ENCODE measurements around the gene PARD3B.

Gene PARD3B

DNA sequence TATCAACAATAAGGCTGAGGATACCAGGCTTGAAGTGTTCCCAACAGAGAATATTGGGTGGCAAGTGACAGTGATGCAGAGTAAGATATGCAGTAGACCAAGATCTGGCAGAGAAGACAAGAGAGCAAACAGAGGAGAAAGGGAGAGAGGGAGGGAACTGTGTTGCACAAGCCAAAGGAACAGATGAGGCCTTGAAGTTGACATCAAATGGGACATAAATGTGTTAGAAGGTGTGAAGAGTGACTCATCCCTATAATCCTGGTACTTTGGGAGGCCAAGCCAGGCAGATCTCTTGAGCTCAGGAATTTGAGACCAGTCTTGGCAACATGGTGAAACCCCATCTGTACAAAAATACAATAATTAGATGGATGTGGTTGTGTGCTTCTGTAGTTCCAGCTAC, 342.9 kb downstream of the PARD3B start:
- DNase-seq (ENCODE audit: insufficient read length, low spot score) (no peak), FAIRE-seq (no peak)
- TF ChIP-seq, protein P1, sequence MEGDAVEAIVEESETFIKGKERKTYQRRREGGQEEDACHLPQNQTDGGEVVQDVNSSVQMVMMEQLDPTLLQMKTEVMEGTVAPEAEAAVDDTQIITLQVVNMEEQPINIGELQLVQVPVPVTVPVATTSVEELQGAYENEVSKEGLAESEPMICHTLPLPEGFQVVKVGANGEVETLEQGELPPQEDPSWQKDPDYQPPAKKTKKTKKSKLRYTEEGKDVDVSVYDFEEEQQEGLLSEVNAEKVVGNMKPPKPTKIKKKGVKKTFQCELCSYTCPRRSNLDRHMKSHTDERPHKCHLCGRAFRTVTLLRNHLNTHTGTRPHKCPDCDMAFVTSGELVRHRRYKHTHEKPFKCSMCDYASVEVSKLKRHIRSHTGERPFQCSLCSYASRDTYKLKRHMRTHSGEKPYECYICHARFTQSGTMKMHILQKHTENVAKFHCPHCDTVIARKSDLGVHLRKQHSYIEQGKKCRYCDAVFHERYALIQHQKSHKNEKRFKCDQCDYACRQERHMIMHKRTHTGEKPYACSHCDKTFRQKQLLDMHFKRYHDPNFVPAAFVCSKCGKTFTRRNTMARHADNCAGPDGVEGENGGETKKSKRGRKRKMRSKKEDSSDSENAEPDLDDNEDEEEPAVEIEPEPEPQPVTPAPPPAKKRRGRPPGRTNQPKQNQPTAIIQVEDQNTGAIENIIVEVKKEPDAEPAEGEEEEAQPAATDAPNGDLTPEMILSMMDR (IDR thresholded peaks at IDR 0.05; ENCODE audit: insufficient read depth, missing control alignments), result no peak

DNA sequence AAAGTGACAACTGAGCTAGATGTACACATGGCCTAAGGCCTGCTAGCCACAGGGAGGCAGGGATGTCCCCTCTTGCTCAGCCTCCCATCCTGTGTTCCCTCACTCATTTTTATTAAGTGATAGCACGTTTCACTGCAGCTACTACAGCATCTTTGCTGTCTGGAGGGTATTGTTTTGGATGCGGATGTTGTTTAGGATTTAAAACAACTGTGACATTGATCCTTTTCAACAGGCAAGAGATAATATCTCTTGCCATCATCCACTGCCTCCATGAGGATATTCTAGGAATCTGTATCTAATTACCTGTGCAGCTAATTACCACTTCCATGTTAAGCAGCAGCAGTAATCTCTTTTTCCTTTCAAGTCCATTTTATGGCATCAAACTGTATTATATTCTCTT, 345.4 kb downstream of the PARD3B start:
- no peak for DNase-seq (ENCODE audit: insufficient read length, low spot score)
- TF ChIP-seq, protein P1 (IDR thresholded peaks at IDR 0.05; ENCODE audit: insufficient read depth, missing control alignments), result no peak
- no peak for FAIRE-seq

DNA sequence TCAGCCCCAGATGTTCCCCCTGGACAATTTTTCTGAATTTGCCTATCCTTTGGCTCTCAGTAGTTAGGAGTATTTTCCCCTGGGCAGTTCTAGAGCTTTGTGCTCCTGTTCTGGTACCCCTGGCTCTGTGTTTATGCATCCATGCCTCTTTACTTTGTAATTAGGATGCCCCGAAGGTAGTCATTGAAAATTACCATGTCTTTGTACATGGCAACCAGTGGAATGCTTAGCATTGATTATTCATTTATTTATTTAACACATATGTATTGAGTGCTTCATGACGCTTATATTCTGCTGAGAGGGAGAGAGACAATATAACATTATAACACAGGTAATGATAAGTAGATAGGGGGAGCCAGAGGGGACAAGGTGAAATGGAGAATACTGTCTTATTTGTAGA, 346.5 kb downstream of the PARD3B start:
- DNase-seq (ENCODE audit: insufficient read length, low spot score), result no peak
- TF ChIP-seq, protein P1 (IDR thresholded peaks at IDR 0.05; ENCODE audit: insufficient read depth, missing control alignments), result no peak
- FAIRE-seq, result no peak

DNA sequence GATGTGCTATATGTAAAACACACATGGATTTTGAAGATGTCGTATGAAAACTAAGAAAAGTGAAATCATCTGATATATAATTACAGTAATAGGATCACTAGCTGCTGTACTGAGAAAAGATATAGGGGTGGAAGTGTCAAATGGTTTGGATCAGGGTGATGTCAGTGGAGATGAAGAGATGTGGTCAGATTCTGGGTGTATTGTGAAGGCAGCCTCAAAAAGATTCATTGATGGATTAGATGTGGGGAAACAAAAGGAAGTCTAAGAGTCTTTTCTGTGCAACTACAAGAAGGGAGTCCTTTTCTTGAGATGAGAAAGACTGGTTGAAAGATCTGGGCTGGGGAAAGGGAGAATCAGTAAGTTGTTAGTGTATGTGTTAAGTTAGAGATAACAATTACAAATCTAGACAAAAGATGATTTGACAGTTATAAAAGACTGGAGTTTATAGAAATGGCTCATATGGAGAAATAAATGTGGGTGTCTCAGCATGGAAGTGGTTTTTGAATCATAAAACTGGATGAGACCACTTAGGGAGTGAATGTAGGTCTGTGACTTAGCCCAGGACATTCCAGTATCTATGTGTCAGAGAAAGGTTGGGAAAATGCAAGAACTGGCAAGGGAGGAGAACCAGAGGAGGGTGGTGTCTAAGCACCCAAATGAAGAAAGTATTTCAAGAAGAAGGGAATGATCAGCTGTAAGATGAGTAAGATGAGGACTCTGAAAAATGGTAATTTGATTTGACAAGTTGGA, 347.4 kb downstream of the PARD3B start:
- TF ChIP-seq, protein P1 (IDR thresholded peaks at IDR 0.05; ENCODE audit: insufficient read depth, missing control alignments), result no peak
- FAIRE-seq (no peak), DNase-seq (ENCODE audit: insufficient read length, low spot score) (no peak)

DNA sequence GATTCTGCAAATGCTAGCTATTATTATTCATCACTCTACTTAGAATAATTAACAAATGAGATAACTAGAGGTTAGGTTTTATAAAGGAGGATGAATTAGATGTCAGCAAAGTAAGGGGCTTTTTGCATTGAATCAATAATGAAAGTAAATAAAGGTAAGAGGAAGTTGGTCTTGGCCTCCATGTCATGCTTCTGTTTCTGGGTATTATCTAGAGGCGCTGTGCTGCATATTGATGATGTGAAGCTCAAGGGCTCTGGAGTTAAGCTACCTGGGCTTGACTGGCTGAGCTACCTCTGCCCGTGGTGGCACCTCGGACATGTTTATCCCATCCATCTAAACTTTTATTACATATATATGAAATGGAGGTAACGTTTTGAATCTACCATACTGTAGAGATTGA, 350.9 kb downstream of the PARD3B start:
- TF ChIP-seq, protein P1 (IDR thresholded peaks at IDR 0.05; ENCODE audit: insufficient read depth, missing control alignments), result no peak
- DNase-seq (ENCODE audit: insufficient read length, low spot score) (no peak), FAIRE-seq (no peak)

DNA sequence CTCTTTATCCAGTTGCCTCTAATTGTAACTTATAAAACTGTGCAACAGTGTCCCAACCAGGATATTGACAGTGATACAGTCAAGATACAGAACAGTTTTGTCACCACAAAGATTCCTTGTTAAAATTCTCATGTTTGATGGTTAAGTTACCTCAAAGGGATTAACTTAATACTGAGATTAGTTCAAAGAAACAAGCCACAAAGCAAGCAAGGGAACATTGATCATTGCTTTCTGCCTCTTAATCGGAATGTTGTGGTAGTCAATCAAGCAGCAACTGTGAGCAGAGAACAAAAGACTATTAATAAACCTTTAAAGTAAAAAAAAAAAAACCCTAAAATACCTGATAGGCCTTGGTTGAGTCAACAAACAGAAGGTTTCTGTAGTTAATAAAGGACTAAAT, 352.3 kb downstream of the PARD3B start:
- no peak for FAIRE-seq
- no peak for DNase-seq (ENCODE audit: insufficient read length, low spot score)
- TF ChIP-seq, protein P1 (IDR thresholded peaks at IDR 0.05; ENCODE audit: insufficient read depth, missing control alignments), result no peak

DNA sequence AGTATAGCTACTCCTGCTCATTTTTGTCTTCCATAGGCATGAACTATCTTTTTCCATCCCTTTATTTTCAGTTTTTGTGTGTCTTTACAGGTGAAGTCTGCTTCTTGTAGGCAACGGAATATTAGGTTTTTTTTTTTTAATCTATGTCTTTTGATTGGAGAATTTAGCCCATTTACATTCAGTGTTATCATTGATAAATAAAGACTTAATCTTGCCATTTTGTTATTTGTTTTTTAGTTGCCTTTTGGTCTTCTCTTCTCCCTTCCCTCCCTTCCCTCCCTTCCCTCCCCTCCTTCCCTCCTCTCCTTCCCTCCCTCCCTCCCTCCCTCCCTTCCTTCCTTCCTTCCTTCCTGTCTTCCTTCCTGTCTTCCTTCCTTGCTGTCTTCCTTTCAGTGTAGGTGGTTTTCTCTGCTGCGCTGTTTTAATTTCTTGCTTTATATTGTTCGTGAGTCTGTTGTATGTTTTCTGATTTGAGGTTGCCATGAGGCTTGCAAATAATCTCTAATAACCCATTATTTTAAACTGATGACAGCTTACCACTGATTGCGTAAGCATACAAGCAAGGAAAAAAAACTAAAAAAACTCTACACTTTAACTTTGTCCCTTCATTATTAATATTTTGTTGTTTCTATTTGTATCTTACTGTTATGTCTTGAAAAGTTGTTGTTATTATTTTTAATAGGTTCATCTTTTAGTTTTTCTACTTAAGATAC, 353.8 kb downstream of the PARD3B start:
- DNase-seq (ENCODE audit: insufficient read length, low spot score) (no peak), FAIRE-seq (no peak)
- TF ChIP-seq, protein P1 (IDR thresholded peaks at IDR 0.05; ENCODE audit: insufficient read depth, missing control alignments), result no peak

Data from D721Med (cell line).